ENCODE results near the gene C11orf24.
"Not testable (repeated sequence)": the region's sequence is repeated elsewhere in the genome, so short reads cannot be mapped to it uniquely, and the experiment has no call there.

Gene C11orf24

GRCh38 chr11:68293708-68294107 is 21.9 kb upstream of the C11orf24 start:
- H3K27ac ChIP-seq = no peak overlapping the region
- TF ChIP-seq, protein P1, sequence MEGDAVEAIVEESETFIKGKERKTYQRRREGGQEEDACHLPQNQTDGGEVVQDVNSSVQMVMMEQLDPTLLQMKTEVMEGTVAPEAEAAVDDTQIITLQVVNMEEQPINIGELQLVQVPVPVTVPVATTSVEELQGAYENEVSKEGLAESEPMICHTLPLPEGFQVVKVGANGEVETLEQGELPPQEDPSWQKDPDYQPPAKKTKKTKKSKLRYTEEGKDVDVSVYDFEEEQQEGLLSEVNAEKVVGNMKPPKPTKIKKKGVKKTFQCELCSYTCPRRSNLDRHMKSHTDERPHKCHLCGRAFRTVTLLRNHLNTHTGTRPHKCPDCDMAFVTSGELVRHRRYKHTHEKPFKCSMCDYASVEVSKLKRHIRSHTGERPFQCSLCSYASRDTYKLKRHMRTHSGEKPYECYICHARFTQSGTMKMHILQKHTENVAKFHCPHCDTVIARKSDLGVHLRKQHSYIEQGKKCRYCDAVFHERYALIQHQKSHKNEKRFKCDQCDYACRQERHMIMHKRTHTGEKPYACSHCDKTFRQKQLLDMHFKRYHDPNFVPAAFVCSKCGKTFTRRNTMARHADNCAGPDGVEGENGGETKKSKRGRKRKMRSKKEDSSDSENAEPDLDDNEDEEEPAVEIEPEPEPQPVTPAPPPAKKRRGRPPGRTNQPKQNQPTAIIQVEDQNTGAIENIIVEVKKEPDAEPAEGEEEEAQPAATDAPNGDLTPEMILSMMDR (IDR thresholded peaks at IDR 0.05) = no peak
- no peak for TF ChIP-seq ZFX (IDR thresholded peaks at IDR 0.05; ENCODE audit: borderline replicate concordance)

- H3K27ac ChIP-seq = no peak overlapping the region
- no peak for TF ChIP-seq ZFX (IDR thresholded peaks at IDR 0.05; ENCODE audit: borderline replicate concordance)
- TF ChIP-seq, protein P1 (IDR thresholded peaks at IDR 0.05) = no peak
Observed at GRCh38 chr11:68289456-68289855, 17.7 kb upstream of the C11orf24 start.

DNA sequence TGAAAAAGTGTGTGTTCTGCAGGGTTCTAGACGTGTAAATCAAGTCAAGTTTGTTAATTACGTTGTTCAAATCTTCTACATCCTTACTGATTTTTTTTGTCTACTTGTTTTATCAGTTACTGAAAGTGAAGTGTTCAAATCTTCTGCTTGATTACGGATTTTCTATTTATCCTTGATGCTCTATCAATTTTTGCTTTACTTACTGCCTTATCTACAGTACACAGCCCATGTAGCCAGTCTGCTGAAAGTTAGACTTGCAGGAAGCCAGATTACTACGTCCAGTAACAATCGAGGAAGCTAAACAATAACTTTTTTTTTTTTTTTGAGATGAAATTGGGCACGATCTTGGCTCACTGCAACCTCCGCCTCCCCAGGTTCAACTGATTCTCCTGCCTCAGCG is 15.6 kb upstream of the C11orf24 start:
- no peak overlapping the region for H3K27ac ChIP-seq

DNA sequence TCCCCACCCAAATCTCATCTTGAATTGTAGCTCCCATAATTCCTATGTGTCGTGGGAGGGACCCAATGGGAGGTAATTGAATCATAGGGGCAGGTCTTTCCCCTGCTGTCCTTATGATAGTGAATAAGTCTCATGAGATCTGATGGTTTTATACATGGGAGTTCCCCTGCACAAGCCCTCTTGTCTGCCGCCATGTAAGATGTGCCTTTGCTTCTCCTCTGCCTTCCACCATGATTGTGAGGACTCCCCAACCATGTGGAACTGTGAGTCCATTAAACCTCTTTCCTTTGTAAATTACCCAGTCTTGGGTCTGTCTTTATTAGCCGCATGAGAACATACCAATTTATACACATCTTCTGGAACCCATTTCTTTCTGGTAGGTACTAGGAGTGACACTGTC is 12.8 kb upstream of the C11orf24 start:
- not testable (repeated sequence) for H3K27ac ChIP-seq

More for the DNA sequence above, 15.6 kb upstream of the C11orf24 start:
- TF ChIP-seq, protein P1 (IDR thresholded peaks at IDR 0.05) = no peak
- TF ChIP-seq ZFX (IDR thresholded peaks at IDR 0.05; ENCODE audit: borderline replicate concordance) = no peak

GRCh38 chr11:68282861-68283230 is 11.1 kb upstream of the C11orf24 start:
- H3K27ac ChIP-seq = no peak overlapping the region
- TF ChIP-seq ZFX (IDR thresholded peaks at IDR 0.05; ENCODE audit: borderline replicate concordance) = no peak
- TF ChIP-seq, protein P1 (IDR thresholded peaks at IDR 0.05) = no peak

DNA sequence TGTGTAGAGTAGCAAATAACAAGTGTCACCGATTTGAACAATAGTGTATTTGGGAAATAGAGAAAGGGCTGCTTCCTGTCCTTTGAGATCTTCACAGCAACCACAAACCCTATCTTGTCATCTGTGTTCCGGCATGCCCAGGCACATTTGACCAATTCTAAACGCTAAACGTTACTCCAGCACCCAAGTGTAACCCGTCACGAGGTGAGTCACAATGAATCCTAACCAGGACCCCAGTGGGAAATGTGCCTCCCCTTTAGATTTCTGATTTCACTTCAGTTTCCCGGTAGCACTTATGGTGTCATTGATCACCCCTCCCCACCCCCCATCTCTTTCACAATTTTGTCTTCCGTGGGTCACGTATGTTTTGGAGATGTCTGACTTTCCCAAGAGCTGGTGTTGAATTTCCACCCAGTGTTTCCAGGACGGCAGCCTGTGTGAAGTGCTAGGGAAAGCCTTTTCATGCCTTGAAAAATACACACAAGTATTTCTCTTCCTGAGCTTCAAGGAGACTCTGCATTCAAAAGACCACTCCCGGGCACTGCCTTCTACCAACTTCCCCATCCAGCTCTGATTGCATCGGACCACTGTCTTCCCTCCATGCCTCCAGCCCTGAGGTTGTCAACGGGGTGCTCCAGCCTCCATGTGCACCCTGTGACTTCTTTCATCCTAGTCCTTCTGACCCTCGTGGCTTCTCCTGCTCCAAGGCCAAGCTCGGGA is 10.5 kb upstream of the C11orf24 start:
- H3K27ac ChIP-seq = no peak overlapping the region
- no peak for TF ChIP-seq ZFX (IDR thresholded peaks at IDR 0.05; ENCODE audit: borderline replicate concordance)
- TF ChIP-seq, protein P1 (IDR thresholded peaks at IDR 0.05) = no peak

GRCh38 chr11:68279676-68280075 is 7.9 kb upstream of the C11orf24 start:
- H3K27ac ChIP-seq = no peak overlapping the region
- TF ChIP-seq, protein P1 (IDR thresholded peaks at IDR 0.05) = no peak
- TF ChIP-seq ZFX (IDR thresholded peaks at IDR 0.05; ENCODE audit: borderline replicate concordance) = no peak

DNA sequence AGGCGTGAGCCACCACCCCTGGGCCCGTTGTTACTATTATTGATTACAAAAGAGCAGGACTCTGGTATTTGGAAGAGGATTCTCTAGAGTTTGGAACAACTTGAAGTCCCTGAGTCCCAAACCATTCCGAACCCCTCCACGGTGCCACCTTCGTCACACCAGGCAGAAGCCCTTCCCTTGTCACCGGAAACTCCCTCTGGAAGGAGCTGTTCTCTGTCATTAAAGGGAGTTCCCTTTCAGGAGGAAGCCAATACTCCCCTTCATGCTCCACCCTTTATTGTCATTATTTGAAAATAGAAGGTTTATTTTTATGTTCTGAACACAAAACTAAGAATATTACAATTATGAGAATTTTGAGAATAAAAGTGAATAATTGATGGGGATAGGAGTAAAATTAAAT is 5.1 kb upstream of the C11orf24 start:
- TF ChIP-seq ZFX (IDR thresholded peaks at IDR 0.05; ENCODE audit: borderline replicate concordance) = no peak
- TF ChIP-seq, protein P1 (IDR thresholded peaks at IDR 0.05) = no peak
- H3K27ac ChIP-seq = no peak overlapping the region
